Fibroblast of villous mesenchyme (primary cell): ENCODE measurements around the gene TMEM185A. TPM values are rescaled to one million over a fixed set of nuclear protein-coding genes. Genes with fewer than 3 reads are reported as not detected.
"Not testable (repeated sequence)": the region's sequence is repeated elsewhere in the genome, so short reads cannot be mapped to it uniquely, and the experiment has no call there.

Experiments
- DNase-seq: peaks from one replicate; pipeline ENCODE4 v3.0.0-alpha.2; 2010; ENCODE audit warnings: low read depth
- H3K4me3 ChIP-seq: 2 replicates; pipeline ENCODE4 v1.5.1; 2011; ENCODE audit warnings: low read depth, mild to moderate bottlenecking, low read length
- total RNA-seq: library from RNA; depleted of rRNA; stranded (reverse); fragments of >200 nt; gene quantifications from 2 replicates; pipeline ENCODE4 v1.2.3, GENCODE V29; 2012
- TF ChIP-seq, protein P1 (sequence below): IDR thresholded peaks from 2 replicates; pipeline ENCODE4 v1.5.1; 2012; ENCODE audit warnings: low read depth, mild to moderate bottlenecking, low read length; ENCODE audit not compliant: insufficient read depth

TMEM185A gene
- 14.5 and 17.7 TPM in 2 replicates for total RNA-seq

- TF ChIP-seq, protein P1, sequence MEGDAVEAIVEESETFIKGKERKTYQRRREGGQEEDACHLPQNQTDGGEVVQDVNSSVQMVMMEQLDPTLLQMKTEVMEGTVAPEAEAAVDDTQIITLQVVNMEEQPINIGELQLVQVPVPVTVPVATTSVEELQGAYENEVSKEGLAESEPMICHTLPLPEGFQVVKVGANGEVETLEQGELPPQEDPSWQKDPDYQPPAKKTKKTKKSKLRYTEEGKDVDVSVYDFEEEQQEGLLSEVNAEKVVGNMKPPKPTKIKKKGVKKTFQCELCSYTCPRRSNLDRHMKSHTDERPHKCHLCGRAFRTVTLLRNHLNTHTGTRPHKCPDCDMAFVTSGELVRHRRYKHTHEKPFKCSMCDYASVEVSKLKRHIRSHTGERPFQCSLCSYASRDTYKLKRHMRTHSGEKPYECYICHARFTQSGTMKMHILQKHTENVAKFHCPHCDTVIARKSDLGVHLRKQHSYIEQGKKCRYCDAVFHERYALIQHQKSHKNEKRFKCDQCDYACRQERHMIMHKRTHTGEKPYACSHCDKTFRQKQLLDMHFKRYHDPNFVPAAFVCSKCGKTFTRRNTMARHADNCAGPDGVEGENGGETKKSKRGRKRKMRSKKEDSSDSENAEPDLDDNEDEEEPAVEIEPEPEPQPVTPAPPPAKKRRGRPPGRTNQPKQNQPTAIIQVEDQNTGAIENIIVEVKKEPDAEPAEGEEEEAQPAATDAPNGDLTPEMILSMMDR = no peak
- H3K4me3 ChIP-seq = peak within 1 kb of the TSS; percentile 70
- DNase-seq = peak; percentile 43
Observed at GRCh38 chrX:149631234-149632165, at the start of gene TMEM185A. TSS of gene TMEM185A (minus strand) at chrX:149631792. CDS start at chrX:149631580, 212 bp downstream.

DNA sequence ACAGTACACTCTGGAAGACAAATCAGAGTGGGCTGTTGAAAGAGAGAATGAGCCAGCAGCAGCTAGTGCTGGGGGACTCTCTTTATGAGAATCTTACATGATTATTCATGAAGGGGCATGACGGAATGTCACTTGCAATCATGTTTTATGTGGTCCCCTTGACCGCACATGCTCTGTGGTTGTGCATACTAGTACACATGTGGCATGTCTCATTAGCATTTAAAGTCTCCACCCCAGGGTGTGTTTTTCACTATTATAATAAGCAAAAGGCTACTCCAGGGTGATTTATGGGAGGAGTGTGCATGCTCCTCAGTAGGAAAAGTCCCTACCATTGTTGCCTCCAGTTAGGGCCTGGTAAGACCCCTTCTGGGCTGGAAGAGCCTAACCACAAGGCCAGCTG, 49.6 kb upstream of the TMEM185A start:
- no peak for DNase-seq
- H3K4me3 ChIP-seq = no peak overlapping the region
- TF ChIP-seq, protein P1 = no peak

DNA sequence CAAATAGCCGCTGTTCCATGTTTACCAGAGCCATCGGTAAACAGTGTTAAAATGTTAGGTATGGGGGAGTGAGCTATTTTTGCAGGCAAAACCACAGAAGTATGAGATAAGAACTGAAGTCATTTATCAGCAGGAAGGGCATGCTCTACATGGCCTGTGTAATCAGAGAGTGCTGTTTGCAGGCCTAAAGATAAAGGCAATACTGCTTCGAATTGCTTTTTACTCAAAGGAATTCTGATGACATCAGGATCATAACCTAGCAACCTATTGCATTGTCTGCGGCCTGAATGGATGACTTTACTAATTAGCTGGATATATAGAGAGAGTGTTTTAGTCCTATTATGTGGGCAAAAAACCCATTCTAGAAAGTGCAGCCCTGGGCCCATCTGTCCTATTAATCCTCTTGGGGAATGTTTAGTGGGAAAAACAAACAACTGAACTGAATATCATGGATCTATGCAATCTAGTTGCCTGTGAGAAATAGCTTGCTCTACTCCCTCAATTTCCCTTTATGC, 47.6 kb upstream of the TMEM185A start:
- DNase-seq, H3K4me3 ChIP-seq: not testable (repeated sequence)

DNA sequence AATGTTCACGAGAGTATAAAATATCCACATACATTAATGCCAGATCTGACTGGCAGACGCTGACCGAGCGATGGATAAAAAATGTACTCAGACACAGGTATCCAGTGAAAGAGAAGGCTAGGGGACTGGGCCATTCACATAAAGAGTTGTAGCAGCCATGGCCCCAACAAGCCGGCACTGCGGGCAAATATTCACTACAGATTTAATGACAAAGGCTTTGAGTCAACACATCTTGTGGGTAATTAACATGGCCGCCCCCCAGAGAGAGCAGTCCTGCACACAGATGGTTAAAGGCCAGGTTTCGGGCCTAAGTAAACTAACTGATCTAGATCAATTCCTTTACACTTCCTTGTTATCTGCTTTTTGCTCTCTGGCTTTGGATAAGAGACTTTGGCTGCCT, 44.0 kb upstream of the TMEM185A start:
- not testable (repeated sequence) for DNase-seq, H3K4me3 ChIP-seq

- not testable (repeated sequence) for H3K4me3 ChIP-seq, DNase-seq
Observed at GRCh38 chrX:149675088-149675487, 43.5 kb upstream of the TMEM185A start.

GRCh38 chrX:149660613-149661012, 29.0 kb upstream of the TMEM185A start:
- not testable (repeated sequence) for DNase-seq, H3K4me3 ChIP-seq

DNA sequence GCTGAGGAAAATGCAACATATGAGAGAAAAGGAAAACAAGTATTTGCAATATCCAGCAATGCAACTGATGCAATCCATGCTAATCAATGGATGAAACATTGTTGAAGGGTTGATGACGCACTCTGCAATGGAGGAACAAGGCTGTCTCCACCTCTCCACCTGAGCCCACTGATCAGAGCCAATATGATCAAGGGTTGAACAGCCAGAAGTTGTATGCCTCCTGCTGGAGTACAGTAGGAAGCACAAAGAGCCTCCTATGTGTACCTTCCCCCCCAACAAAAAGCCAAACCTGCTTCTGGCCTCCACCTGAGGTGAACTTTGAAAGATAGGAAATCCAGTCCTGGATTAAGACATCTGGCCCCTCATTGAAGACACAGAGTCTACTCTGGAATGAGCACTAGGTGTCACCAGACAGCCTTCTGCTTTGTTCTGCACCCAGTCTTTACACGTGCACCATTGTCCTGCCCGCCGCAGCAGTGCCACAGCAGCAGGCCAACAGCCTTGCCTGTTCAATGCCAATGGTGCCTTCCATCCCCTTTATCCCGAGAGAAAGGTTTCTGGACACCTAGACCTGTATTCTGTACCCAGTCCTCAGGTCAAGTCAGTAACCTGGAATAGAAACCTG, 24.8 kb upstream of the TMEM185A start:
- not testable (repeated sequence) for DNase-seq, H3K4me3 ChIP-seq

- H3K4me3 ChIP-seq = no peak overlapping the region
- TF ChIP-seq, protein P1 = no peak
- no peak for DNase-seq
Observed at GRCh38 chrX:149652232-149652981, 20.8 kb upstream of the TMEM185A start.

DNA sequence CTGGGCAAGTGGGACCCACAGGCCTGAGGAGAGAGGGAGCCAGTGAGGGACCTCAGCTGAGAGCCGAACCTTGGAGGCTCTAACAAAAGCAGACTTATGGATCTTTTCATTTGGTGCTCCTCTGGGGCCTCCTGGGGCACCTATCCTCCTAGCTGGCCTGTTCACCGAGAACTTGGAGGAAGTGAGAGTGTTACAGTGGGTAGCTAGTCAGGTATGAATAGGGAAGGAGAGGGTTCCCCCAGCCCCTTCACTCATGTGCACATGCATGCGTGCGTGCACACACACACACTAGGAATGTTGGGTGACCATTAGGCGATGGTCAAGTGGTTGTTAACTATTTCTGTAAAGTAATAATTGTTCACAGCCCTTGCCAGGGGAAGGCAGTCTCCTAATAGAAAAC, 18.6 kb upstream of the TMEM185A start:
- TF ChIP-seq, protein P1 = no peak
- H3K4me3 ChIP-seq = no peak overlapping the region
- no peak for DNase-seq
